ENCODE measurements around the gene CTSF.

- TF ChIP-seq POLR2A (IDR thresholded peaks at IDR 0.05): no peak
- TF ChIP-seq, protein P1, sequence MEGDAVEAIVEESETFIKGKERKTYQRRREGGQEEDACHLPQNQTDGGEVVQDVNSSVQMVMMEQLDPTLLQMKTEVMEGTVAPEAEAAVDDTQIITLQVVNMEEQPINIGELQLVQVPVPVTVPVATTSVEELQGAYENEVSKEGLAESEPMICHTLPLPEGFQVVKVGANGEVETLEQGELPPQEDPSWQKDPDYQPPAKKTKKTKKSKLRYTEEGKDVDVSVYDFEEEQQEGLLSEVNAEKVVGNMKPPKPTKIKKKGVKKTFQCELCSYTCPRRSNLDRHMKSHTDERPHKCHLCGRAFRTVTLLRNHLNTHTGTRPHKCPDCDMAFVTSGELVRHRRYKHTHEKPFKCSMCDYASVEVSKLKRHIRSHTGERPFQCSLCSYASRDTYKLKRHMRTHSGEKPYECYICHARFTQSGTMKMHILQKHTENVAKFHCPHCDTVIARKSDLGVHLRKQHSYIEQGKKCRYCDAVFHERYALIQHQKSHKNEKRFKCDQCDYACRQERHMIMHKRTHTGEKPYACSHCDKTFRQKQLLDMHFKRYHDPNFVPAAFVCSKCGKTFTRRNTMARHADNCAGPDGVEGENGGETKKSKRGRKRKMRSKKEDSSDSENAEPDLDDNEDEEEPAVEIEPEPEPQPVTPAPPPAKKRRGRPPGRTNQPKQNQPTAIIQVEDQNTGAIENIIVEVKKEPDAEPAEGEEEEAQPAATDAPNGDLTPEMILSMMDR (IDR thresholded peaks at IDR 0.05): no peak
- no peak for TF ChIP-seq POLR2AphosphoS5 (IDR thresholded peaks at IDR 0.05; ENCODE audit: insufficient read depth in 1 of 2, low read depth in 1 of 2)
These were observed 21.3 kb downstream of the CTSF start for GRCh38 chr11:66546966-66547661.
